Caco-2 (cell line): ENCODE results near the gene S100A6. TPM values are rescaled to one million over a fixed set of nuclear protein-coding genes. Genes with fewer than 3 reads are reported as not detected.

ENCODE experiments used
- BruUV-seq: library from RNA; stranded (reverse); fragments of 400-500 nt; replicated peaks from 2 replicates; lab custom pipeline; 2021; lab: Mats Ljungman, UMichigan
- CTCF ChIA-PET: fragments of 300-600 bp; sonication (Branson Sonifier 250); formaldehyde crosslinking; loops from one replicate; lab custom pipeline; 2022; ENCODE audit warnings: antibody characterized with exemption; lab: Charles Lee
- POLR2A ChIA-PET: fragments of 300-600 bp; sonication (Branson Sonifier 250); formaldehyde crosslinking; loops from one replicate; lab custom pipeline; 2022; ENCODE audit warnings: antibody characterized with exemption; lab: Charles Lee
- DNase-seq, 2 experiments: peaks; one replicate each; pipeline versions ENCODE4 v3.0.0 to v3.0.0-alpha.2; 2020 to 2022
- H3K27me3 ChIP-seq: replicated peaks from 2 replicates; pipeline ENCODE4 v1.6.0; 2011; ENCODE audit warnings: low read length; ENCODE audit not compliant: control insufficient read depth, insufficient read depth
- H3K36me3 ChIP-seq: 2 replicates; pipeline ENCODE4 v1.5.1; 2011; ENCODE audit warnings: low read length; ENCODE audit not compliant: control insufficient read depth, insufficient read depth
- H3K4me1 ChIP-seq: fragments of 250-450 bp; sonication (Bioruptor Pico); 2 replicates; pipeline ENCODE4 v1.5.1; 2020; ENCODE audit warnings: mild to moderate bottlenecking
- H3K4me3 ChIP-seq: 2 replicates; pipeline ENCODE4 v1.5.1; 2011; ENCODE audit warnings: low read depth, mild to moderate bottlenecking, control low read depth, low read length
- H3K9me3 ChIP-seq: fragments of 250-450 bp; sonication (Bioruptor Pico); 2 replicates; pipeline ENCODE4 v1.5.1; 2020; ENCODE audit warnings: mild to moderate bottlenecking, moderate library complexity
- H3K27ac Mint-ChIP-seq: one replicate; pipeline ENCODE4 v1.8.0; 2022; ENCODE audit warnings: mixed read lengths; ENCODE audit not compliant: unreplicated experiment
- H3K27me3 Mint-ChIP-seq: one replicate; pipeline ENCODE4 v1.8.0; 2022; ENCODE audit warnings: mixed read lengths; ENCODE audit not compliant: insufficient read depth, unreplicated experiment
- H3K36me3 Mint-ChIP-seq: one replicate; pipeline ENCODE4 v1.8.0; 2022; ENCODE audit warnings: mild to moderate bottlenecking, mixed read lengths; ENCODE audit not compliant: insufficient read depth, unreplicated experiment
- H3K4me1 Mint-ChIP-seq: one replicate; pipeline ENCODE4 v1.8.0; 2022; ENCODE audit warnings: low read depth, mixed read lengths; ENCODE audit not compliant: unreplicated experiment
- H3K4me3 Mint-ChIP-seq: one replicate; pipeline ENCODE4 v1.8.0; 2022; ENCODE audit warnings: mild to moderate bottlenecking, moderate library complexity, mixed read lengths; ENCODE audit not compliant: unreplicated experiment
- H3K9me3 Mint-ChIP-seq: one replicate; pipeline ENCODE4 v1.8.0; 2022; ENCODE audit warnings: mixed read lengths; ENCODE audit not compliant: unreplicated experiment
- intact Hi-C: fragments of 100-400 bp; cut with micrococcal nuclease; formaldehyde crosslinking; loops from one replicate; pipeline ENCODE4 v1.10.0; 2022; ENCODE audit not compliant: unreplicated experiment
- total RNA-seq: library from RNA; stranded (reverse); gene quantifications from 2 replicates; pipeline ENCODE4 v1.2.3, GENCODE V29; 2022
- TF ChIP-seq, protein P1 (sequence below), 2 experiments: fragments of 200-600 bp in 1 of 2; IDR thresholded peaks; 1 replicate in 1 of 2; 2 replicates in 1 of 2; pipeline versions ENCODE4 v1.5.1 to v1.8.0; 2011 to 2022; ENCODE audit warnings: antibody characterized with exemption in 1 of 2, control low read depth in 1 of 2, inconsistent platforms in 1 of 2, low read depth in 1 of 2, low read length in 1 of 2, mild to moderate bottlenecking in 1 of 2, moderate library complexity in 1 of 2; ENCODE audit not compliant: insufficient read depth in 1 of 2, severe bottlenecking in 1 of 2, unreplicated experiment in 1 of 2

S100A6 gene
- total RNA-seq, 1 experiment from 2014 or later, result 432 TPM

DNA sequence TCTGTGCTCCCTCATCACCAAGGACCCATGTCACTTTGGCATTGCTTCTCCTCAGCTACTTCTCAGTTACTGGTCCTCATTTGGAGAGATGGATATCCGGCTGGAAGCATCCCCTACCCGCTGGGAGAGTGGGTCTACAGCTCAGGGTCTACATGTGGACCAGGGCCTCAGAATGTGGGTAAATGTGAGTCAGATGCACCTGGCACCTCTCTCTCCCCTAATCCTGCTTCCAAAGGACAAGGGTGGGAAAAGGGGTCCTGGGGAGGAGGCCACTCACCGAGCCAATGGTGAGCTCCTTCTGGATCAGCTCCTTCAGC is 908 bp downstream of the S100A6 start:
- Mint-ChIP-seq H3K27ac (peak overlapping the region; percentile 94), H3K9me3 (no peaks in the 10 kb centered on the region), H3K36me3 (peaks cover 21% of the 10 kb centered on the region), H3K4me3 (peak overlapping the region; percentile 95), H3K27me3 (no peaks in the 10 kb centered on the region), H3K4me1 (peaks cover 31% of the 10 kb centered on the region)
- Histone ChIP-seq H3K9me3 (no peaks in the 10 kb centered on the region), H3K27me3 (no peaks in the 10 kb centered on the region), H3K36me3 (no peaks in the 10 kb centered on the region; the same call in 1 of the 2 replicates), H3K4me3 (peak overlapping the region; percentile 44), H3K4me1 (peaks cover 37% of the 10 kb centered on the region)
- no peak for DNase-seq
- TF ChIP-seq, protein P1, sequence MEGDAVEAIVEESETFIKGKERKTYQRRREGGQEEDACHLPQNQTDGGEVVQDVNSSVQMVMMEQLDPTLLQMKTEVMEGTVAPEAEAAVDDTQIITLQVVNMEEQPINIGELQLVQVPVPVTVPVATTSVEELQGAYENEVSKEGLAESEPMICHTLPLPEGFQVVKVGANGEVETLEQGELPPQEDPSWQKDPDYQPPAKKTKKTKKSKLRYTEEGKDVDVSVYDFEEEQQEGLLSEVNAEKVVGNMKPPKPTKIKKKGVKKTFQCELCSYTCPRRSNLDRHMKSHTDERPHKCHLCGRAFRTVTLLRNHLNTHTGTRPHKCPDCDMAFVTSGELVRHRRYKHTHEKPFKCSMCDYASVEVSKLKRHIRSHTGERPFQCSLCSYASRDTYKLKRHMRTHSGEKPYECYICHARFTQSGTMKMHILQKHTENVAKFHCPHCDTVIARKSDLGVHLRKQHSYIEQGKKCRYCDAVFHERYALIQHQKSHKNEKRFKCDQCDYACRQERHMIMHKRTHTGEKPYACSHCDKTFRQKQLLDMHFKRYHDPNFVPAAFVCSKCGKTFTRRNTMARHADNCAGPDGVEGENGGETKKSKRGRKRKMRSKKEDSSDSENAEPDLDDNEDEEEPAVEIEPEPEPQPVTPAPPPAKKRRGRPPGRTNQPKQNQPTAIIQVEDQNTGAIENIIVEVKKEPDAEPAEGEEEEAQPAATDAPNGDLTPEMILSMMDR (IDR thresholded peaks at IDR 0.05; ENCODE audit: insufficient read depth in 1 of 2, low read depth in 1 of 2, low read length in 1 of 2, severe bottlenecking in 1 of 2, unreplicated experiment in 1 of 2), result no peak
- intact Hi-C loops, result no loop called here
- CTCF ChIA-PET, result interaction anchor here (0.7 to 1.9 kb wide), 3 partner anchors 24 to 83 kb away, joined by 5 to 8 read pairs (median 5); no protein-coding TSS in a partner anchor
- no TSS peak for BruUV-seq
- POLR2A ChIA-PET, result interaction anchor here (0.6 to 2.0 kb wide), 4 partner anchors 10 to 92 kb away, joined by 3 to 13 read pairs (median 5); partner anchors contain the start of gene S100A13

DNA sequence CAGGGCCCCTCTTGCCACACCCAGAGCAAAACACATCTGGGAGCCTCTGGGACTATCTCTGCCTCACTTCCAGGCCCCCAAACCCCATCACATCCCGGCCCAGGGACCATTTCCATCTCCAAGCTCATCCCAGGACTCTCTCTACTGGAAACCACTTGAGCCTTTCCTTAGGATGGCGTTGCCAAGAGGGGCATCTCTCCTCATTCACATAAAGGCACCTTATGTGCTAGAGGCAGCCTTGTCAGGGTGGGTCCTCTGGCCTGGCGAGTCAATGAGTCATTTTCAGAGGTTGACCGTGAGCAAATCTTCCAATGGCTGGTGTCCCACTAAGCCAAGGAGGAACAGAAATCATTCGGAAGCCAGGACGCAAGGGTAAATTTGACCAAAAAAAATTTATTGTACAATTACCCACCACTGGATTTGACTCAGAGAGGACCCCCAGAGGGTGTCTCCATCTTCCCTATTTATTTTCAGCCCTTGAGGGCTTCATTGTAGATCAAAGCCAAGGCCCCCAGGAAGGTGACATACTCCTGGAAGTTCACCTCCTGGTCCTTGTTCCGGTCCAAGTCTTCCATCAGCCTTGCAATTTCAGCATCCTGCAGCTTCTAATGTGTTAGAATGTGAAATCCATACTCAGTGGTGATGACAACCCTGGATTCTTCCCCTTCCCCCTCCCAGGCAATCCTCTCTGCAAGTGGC is 1.4 kb downstream of the S100A6 start:
- Mint-ChIP-seq H3K9me3 (no peaks in the 10 kb centered on the region), H3K4me3 (peak overlapping the region; percentile 95), H3K36me3 (peaks cover 21% of the 10 kb centered on the region), H3K27me3 (no peaks in the 10 kb centered on the region), H3K27ac (peak overlapping the region; percentile 72), H3K4me1 (peaks cover 31% of the 10 kb centered on the region)
- H3K36me3 ChIP-seq, result no peaks in the 10 kb centered on the region; the same call in 1 of the 2 replicates
- H3K27me3 ChIP-seq, result no peaks in the 10 kb centered on the region
- ChIA-PET CTCF (interaction anchor here (1.2 to 3.7 kb wide), 4 partner anchors 11 to 84 kb away, joined by 4 to 16 read pairs (median 6); partner anchors contain the start of gene S100A4), POLR2A (interaction anchor here (0.6 to 2.0 kb wide), 5 partner anchors 10 to 92 kb away, joined by 3 to 13 read pairs (median 3); partner anchors contain the start of genes S100A13 and S100A14)
- DNase-seq, result no peak
- peak overlapping the region; percentile 44 for H3K4me3 ChIP-seq
- no peaks in the 10 kb centered on the region for H3K9me3 ChIP-seq
- BruUV-seq, result no TSS peak
- intact Hi-C loops, result no loop called here
- H3K4me1 ChIP-seq, result peaks cover 37% of the 10 kb centered on the region
- TF ChIP-seq, protein P1 (IDR thresholded peaks at IDR 0.05; ENCODE audit: insufficient read depth in 1 of 2, low read depth in 1 of 2, low read length in 1 of 2, severe bottlenecking in 1 of 2, unreplicated experiment in 1 of 2), result no peak

DNA sequence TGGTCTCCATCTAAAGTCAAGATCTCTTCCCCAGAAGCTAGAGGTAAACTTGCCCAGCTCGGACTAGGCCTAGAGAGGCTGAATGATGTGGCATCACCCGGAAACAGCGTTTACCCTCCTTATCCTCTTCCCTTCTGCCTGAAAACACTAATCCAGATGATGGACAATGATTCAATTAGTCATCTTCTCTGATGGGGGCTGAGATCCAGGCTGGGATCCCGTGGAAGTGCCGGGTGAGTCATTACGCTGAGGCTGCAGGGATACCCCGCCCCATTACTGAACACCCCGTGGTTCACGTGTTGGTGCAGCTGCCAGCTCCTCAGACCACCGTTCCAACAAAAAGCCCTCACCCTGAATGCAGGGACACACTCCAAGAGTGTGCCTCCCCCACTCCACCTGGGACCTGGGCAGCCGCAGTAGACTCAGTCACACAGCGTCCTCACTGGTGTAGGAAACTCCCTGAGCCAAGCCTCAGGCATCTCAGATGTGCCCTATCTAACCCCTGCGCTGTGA is 2.0 kb downstream of the S100A6 start:
- H3K36me3 Mint-ChIP-seq, result peaks cover 21% of the 10 kb centered on the region
- H3K27me3 Mint-ChIP-seq, result no peaks in the 10 kb centered on the region
- H3K27me3 ChIP-seq, result no peaks in the 10 kb centered on the region
- peak overlapping the region; percentile 8; the same call in 1 of the 2 replicates for H3K4me3 ChIP-seq
- H3K9me3 Mint-ChIP-seq, result peaks cover 6% of the 10 kb centered on the region
- intact Hi-C loops, result loop anchor here (1.0 kb wide), 2 partner anchors 12 to 35 kb away; partner anchors contain the start of gene S100A4
- peaks cover 31% of the 10 kb centered on the region for H3K4me1 Mint-ChIP-seq
- H3K36me3 ChIP-seq, result no peaks in the 10 kb centered on the region; the same call in 1 of the 2 replicates
- TF ChIP-seq, protein P1 (IDR thresholded peaks at IDR 0.05; ENCODE audit: insufficient read depth in 1 of 2, low read depth in 1 of 2, low read length in 1 of 2, severe bottlenecking in 1 of 2, unreplicated experiment in 1 of 2), result no peak
- no TSS peak for BruUV-seq
- H3K4me3 Mint-ChIP-seq, result peak overlapping the region; percentile 95
- no peak for DNase-seq
- ChIA-PET CTCF (interaction anchor here (0.9 to 3.7 kb wide), 8 partner anchors 12 to 100 kb away, joined by 4 to 16 read pairs (median 7); partner anchors contain the start of genes CHTOP, S100A16 and S100A4), POLR2A (interaction anchor here (0.5 to 1.7 kb wide), 4 partner anchors 42 to 181 kb away, joined by 3 to 9 read pairs (median 3); partner anchors contain the start of genes S100A13 and S100A14)
- H3K4me1 ChIP-seq, result peaks cover 37% of the 10 kb centered on the region
- no peaks in the 10 kb centered on the region for H3K9me3 ChIP-seq
- H3K27ac Mint-ChIP-seq, result peak overlapping the region; percentile 72
